Spleen (tissue), 11 donors: Measurements from ENCODE around the gene AVPI1. TPM values are rescaled to one million over a fixed set of nuclear protein-coding genes. Genes with fewer than 3 reads are reported as not detected.

Source experiments
- DNase-seq: peaks from one replicate; pipeline ENCODE4 v3.0.0-alpha.2; 2020
- H3K27ac ChIP-seq, 8 donors: fragments of 200-600 bp; sonication (generic) in 7 of 8; 1 replicate in 4 of 8; 2 replicates in 4 of 8; pipeline versions ENCODE4 v1.5.0 to v1.8.0; 2016 to 2021; ENCODE audit warnings: inconsistent platforms in 4 of 8, mild to moderate bottlenecking in 4 of 8, moderate library complexity in 1 of 8
- H3K27me3 ChIP-seq, 7 donors: fragments of 200-600 bp; sonication (generic) in 6 of 7; replicated peaks in 1 of 7; 1 replicate in 4 of 7; 2 replicates in 3 of 7; pipeline versions ENCODE4 v1.5.0 to v1.8.0; 2016 to 2021; ENCODE audit warnings: inconsistent platforms in 3 of 7, mild to moderate bottlenecking in 1 of 7
- H3K36me3 ChIP-seq, 6 donors: fragments of 200-600 bp; sonication (generic) in 5 of 6; 1 replicate in 4 of 6; 2 replicates in 2 of 6; pipeline versions ENCODE4 v1.5.0 to v1.8.0; 2016 to 2021; ENCODE audit warnings: inconsistent platforms in 2 of 6
- H3K4me1 ChIP-seq, 6 donors: fragments of 200-600 bp; sonication (generic) in 5 of 6; 1 replicate in 3 of 6; 2 replicates in 3 of 6; pipeline versions ENCODE4 v1.5.0 to v1.8.0; 2016 to 2021; ENCODE audit warnings: inconsistent platforms in 3 of 6
- H3K4me3 ChIP-seq, 8 donors: fragments of 200-600 bp; sonication (generic) in 7 of 8; 1 replicate in 4 of 8; 2 replicates in 4 of 8; pipeline versions ENCODE4 v1.5.0 to v1.8.0; 2016 to 2021; ENCODE audit warnings: inconsistent platforms in 4 of 8, mild to moderate bottlenecking in 4 of 8, moderate library complexity in 2 of 8
- H3K9me3 ChIP-seq, 8 donors: fragments of 200-600 bp; sonication (generic) in 7 of 8; 1 replicate in 4 of 8; 2 replicates in 4 of 8; pipeline versions ENCODE4 v1.5.0 to v1.8.0; 2016 to 2021; ENCODE audit warnings: inconsistent platforms in 4 of 8
- POLR2A ChIP-seq, 3 donors: fragments of 450-650 bp; IDR thresholded peaks; one replicate each; pipeline ENCODE4 v1.5.1; 2017; ENCODE audit warnings: antibody characterized with exemption in 3 of 3, mild to moderate bottlenecking in 1 of 3
- POLR2AphosphoS5 ChIP-seq, 3 donors: sonication (generic); formaldehyde crosslinking; IDR thresholded peaks; one replicate each; pipeline ENCODE4 v1.5.1; 2017; ENCODE audit warnings: antibody characterized with exemption in 3 of 3
- WGBS, 5 donors: extraction: QIAGEN DNeasy Blood & Tissue Kit in 3 of 5; methylation state at CpG; one replicate each; pipeline versions ENCODE4 v1.1.5 to v1.1.7; 2013 to 2018; 5-methylcytosine and 5-hydroxymethylcytosine counted together
- intact Hi-C: fragments of 100-400 bp; cut with DNase I; formaldehyde crosslinking; loops from one replicate; pipeline ENCODE4 v1.15.0; 2023; ENCODE audit warnings: low total_unique reads
- polyA plus RNA-seq, 3 donors: library from polyadenylated mRNA; stranded (reverse); fragments of 200-250 nt; gene quantifications; one replicate each; pipeline ENCODE4 v1.2.1, GENCODE V29; 2013
- total RNA-seq, 7 donors: library from RNA; depleted of rRNA in 3 of 7; stranded (reverse); fragments of >200 nt in 3 of 7; fragmentation: NEBNext Ultra II Directional in 4 of 7; extraction: Animal tissue kit (Norgen Biotek cat#: 25700) in 4 of 7; gene quantifications; one replicate each; pipeline versions ENCODE4 v1.1.0 to v1.2.1, GENCODE V29; 2016 to 2021
- TF ChIP-seq, protein P1 (sequence below), 11 experiments: fragments of 200-600 bp in 7 of 11; fragments of 450-650 bp in 4 of 11; sonication (generic) in 4 of 11; IDR thresholded peaks in 8 of 11; conservative IDR thresholded peaks in 3 of 11; 1 replicate in 7 of 11; 2 replicates in 4 of 11; pipeline versions ENCODE4 v1.4.0 to v1.8.0; 2016 to 2021; ENCODE audit warnings: antibody characterized with exemption in 11 of 11, inconsistent platforms in 4 of 11, mild to moderate bottlenecking in 1 of 11
- donor health status: healthy with polysubstance abuse.
- donor health status: DM: no; HTN: no; CAD: no; lungs with moderate emphysema.
- donor health status: DM: no; HTN: no; CAD: no.
- donor health status: Bipolar disorder and iron deficiency.
- donor health status: healthy.
- donor health status: DM: no; HTN: no; CAD: no.
- donor health status: DM: yes; HTN: yes; CAD: no.

AVPI1 gene
- total and polyA plus RNA-seq, 10 donors, result 4.0 to 35.8 (median 14.3) TPM

DNA sequence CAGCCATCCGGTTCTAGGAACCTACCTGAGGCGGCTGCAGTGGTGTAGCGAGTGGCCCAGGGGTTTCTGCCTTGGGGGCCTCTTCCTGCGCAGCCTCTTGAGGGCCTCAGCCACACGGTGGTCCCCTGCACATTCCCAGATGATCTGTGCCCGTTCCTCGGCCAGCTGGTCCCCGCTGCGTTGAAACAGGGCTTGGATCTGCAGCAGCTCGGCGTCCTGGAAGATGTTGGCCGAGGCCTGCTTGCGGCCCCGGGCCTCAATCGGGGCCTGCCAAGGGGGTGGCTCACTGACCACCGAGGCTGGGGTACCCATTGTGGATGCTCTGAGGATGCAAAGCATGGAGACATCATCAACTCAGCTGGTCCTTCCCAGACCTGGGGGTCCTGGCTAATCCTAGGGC is 7.4 kb downstream of the AVPI1 start:
- Histone ChIP-seq H3K4me3 (no peak overlapping the region), H3K36me3 (peaks cover 3 to 49% (median 23%) of the 10 kb centered on the region in 6 donors), H3K27me3 (no peaks in the 10 kb centered on the region), H3K4me1 (peaks cover 10 to 40% (median 30%) of the 10 kb centered on the region in 6 donors), H3K27ac (no peak overlapping the region), H3K9me3 (no peaks in the 10 kb centered on the region)
- intact Hi-C loops, result loop anchor here (5.0 kb wide), 1 partner anchor 53 kb away; no protein-coding TSS in a partner anchor
- TF ChIP-seq, protein P1, sequence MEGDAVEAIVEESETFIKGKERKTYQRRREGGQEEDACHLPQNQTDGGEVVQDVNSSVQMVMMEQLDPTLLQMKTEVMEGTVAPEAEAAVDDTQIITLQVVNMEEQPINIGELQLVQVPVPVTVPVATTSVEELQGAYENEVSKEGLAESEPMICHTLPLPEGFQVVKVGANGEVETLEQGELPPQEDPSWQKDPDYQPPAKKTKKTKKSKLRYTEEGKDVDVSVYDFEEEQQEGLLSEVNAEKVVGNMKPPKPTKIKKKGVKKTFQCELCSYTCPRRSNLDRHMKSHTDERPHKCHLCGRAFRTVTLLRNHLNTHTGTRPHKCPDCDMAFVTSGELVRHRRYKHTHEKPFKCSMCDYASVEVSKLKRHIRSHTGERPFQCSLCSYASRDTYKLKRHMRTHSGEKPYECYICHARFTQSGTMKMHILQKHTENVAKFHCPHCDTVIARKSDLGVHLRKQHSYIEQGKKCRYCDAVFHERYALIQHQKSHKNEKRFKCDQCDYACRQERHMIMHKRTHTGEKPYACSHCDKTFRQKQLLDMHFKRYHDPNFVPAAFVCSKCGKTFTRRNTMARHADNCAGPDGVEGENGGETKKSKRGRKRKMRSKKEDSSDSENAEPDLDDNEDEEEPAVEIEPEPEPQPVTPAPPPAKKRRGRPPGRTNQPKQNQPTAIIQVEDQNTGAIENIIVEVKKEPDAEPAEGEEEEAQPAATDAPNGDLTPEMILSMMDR (IDR thresholded peaks at IDR 0.05 in 8 of 11, conservative IDR thresholded peaks at IDR 0.05 in 3 of 11), result no peak
- TF ChIP-seq POLR2AphosphoS5 (IDR thresholded peaks at IDR 0.05) (peak in 1 of 3 donors; percentile 30), POLR2A (IDR thresholded peaks at IDR 0.05) (no peak)
- WGBS, 5 donors, result 89 to 97% (median 93%) methylated on average over 5 to 16 of the region's 16 CpGs; no CpG with 5 or more reads in 1 of the 5 donors
- DNase-seq, result no peak

DNA sequence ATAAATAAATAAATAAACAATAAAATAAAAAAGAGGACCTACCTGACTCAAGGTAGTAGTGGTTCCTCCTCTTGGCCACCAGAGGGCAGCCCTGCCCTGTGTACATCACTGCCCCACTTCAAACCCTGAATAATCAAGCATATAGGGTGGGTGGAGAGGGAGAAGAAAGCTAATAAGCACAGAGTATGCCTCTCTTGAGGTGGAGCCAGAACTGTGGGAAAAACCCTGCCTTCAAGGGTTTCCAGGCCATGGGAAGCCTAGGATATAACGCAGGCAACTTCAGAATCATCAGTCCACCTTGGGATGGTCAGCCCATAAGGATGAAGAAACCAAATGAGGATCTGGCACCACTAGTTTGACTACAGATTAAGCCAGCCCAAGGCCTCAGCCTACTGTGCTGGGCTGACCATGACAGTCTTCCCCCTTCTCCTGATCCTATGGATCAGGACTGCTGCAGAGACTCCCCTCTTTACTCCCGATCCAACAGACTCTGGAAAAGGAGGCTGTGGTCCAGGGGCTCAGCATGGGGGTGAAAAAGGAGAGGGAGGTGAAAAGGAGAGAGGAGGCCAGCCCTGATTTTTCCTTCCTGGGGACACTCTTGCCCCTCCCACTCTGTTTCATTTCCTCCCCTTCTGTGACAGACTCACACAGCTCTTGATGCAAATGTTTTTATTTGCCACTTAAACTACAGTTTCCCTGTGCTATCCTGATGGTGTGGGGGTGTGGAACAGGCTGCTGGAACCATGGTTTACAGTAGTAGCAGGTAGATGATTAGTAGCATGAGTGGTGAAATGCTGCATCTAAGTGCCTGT is 10.1 kb downstream of the AVPI1 start:
- peaks cover 3 to 75% (median 40%) of the 10 kb centered on the region in 6 donors for H3K36me3 ChIP-seq
- H3K4me3 ChIP-seq, result no peak overlapping the region
- DNase-seq, result peak; percentile 81
- no peaks in the 10 kb centered on the region for H3K27me3 ChIP-seq
- 91 to 100% (median 93%) methylated on average over 2 of the region's 2 CpGs for WGBS, 5 donors
- intact Hi-C loops, result loop anchor here (5.0 kb wide), 1 partner anchor 55 kb away; no protein-coding TSS in a partner anchor
- no peak for TF ChIP-seq POLR2A (IDR thresholded peaks at IDR 0.05)
- peak in 1 of 3 donors; percentile 60 for TF ChIP-seq POLR2AphosphoS5 (IDR thresholded peaks at IDR 0.05)
- TF ChIP-seq, protein P1 (IDR thresholded peaks at IDR 0.05 in 8 of 11, conservative IDR thresholded peaks at IDR 0.05 in 3 of 11), result peak; percentile 75 to 92 (median 85)
- peak overlapping the region in 4 of 8 donors; percentile 7 to 52 (median 22) for H3K27ac ChIP-seq
- no peaks in the 10 kb centered on the region for H3K9me3 ChIP-seq
- peaks cover 5 to 26% (median 12%) of the 10 kb centered on the region in 6 donors for H3K4me1 ChIP-seq

GRCh38 chr10:97675222-97675621 is 11.8 kb downstream of the AVPI1 start:
- peaks cover 5 to 26% (median 12%) of the 10 kb centered on the region in 6 donors for H3K4me1 ChIP-seq
- H3K27ac ChIP-seq, result no peak overlapping the region
- H3K27me3 ChIP-seq, result no peaks in the 10 kb centered on the region
- intact Hi-C loops, result loop anchor here (5.0 kb wide), 1 partner anchor 57 kb away; no protein-coding TSS in a partner anchor
- H3K4me3 ChIP-seq, result no peak overlapping the region
- WGBS, 5 donors, result 87 to 97% (median 93%) methylated on average over 3 to 9 of the region's 9 CpGs
- peaks cover 3 to 93% (median 46%) of the 10 kb centered on the region in 6 donors for H3K36me3 ChIP-seq
- no peak for DNase-seq
- peak in 1 of 3 donors; percentile 17 for TF ChIP-seq POLR2AphosphoS5 (IDR thresholded peaks at IDR 0.05)
- TF ChIP-seq, protein P1 (IDR thresholded peaks at IDR 0.05 in 8 of 11, conservative IDR thresholded peaks at IDR 0.05 in 3 of 11), result no peak
- no peaks in the 10 kb centered on the region for H3K9me3 ChIP-seq
